Dermis microvascular lymphatic vessel endothelial cell (primary cell): ENCODE measurements around the gene DDX53. TPM values are rescaled to one million over a fixed set of nuclear protein-coding genes. Genes with fewer than 3 reads are reported as not detected.

ENCODE experiments used
- DNase-seq, 2 donors: peaks; one replicate each; pipeline versions ENCODE4 v3.0.0 to v3.0.0-alpha.2; 2010; ENCODE audit warnings: low read depth in 2 of 2
- total RNA-seq: library from RNA; depleted of rRNA; stranded (reverse); fragments of >200 nt; gene quantifications from 2 replicates; pipeline ENCODE4 v1.2.1, GENCODE V29; 2014

Gene DDX53
- total RNA-seq, 1 donor from 2014 or later: not detected

DNA sequence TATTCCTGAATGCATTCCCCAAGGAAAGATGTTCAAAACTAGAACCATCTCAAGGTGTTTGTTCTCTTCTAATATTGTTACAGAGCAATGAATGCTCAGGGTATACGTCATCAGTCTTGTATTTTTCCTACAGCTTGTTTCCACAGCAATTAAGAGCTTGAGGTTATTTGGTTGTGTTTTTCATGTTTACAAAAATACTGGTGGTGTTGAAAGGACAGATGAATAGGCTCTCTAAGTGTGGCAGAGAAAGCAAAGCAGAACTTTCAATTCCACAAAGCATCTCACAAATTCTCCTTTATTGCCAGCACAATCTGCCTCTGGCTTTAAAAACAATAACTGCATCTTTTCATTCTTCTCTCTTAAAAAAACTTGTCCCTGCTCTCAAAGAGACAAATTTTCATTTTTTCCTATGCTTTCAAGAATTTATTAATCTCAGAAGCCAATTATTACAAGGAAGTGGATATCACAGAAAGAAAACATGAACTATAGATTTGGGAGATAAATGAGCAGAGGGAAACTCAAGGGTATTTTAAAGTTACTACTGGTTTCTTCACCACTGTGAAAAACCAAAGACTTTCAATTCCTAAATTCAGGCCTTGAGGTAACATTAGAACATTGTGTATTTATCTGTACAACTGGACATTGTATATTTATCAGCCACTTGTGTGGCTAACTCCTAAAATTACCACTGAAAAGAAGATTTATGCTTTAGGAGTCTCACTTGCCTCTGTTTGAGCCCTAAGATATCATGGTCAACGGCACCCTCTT, 49.2 kb downstream of the DDX53 start:
- no peak for DNase-seq

DNA sequence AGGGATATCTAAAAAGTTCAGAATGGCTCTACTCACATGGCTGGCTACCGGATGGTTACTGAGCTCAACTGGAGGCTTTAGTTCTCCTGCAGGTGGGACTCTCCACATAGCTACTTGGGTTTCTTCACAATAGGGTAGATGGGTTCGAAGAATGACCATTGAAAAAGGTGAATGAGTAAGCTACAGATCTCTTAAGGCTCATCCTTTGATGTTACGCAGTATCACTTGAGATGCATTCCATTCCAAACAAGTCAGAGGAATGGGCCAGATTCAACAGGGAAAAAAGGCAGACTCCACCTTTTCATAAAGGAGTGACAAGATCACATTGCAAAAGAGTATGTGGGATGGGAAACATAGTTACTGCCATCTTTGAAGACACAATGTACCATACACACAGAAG, 52.6 kb downstream of the DDX53 start:
- no peak for DNase-seq
